ENCODE data around the gene ZNF236.
"Not testable (repeated sequence)": the region's sequence is repeated elsewhere in the genome, so short reads cannot be mapped to it uniquely, and the experiment has no call there.

ZNF236 gene

DNA sequence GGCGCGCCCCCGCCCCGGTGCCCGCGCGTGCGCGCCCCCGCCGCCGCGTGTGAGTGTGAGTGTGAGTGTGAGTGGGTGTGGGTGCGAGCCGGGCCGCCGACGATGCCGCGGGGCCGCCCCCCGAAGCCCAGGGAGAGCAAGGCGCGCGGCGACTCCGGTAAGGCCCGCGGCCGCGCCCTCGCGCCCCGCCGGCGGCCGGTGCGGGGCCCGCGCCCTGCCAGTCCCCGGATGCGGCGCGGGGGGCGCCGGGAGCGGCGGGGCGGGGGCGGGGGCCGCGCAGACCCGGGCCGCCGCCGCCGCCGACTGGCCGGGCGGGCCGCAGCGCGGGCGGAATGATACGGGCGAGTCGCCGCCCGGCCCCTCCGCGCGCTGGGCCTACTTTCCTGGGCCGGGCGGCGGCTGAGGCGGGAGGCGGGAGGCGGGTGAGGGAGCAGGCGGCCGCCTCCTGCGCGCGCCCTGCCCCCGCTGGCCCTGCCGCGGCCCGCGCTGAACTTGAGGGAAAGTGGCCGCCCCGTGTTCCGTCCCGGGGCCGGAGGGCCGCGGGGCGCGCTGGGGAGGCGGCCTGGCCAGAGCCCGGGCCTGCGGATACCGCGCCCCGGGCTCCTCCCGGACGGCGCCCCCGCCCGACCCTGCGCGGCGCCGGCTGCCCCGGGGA is at the start of gene ZNF236:
Gene ZNF236, plus strand, starts transcription at position 52 of the 655 bp plus-strand sequence. Its CDS starts 51 bp downstream, at position 103.
- DNase-seq = peak; percentile 70

DNA sequence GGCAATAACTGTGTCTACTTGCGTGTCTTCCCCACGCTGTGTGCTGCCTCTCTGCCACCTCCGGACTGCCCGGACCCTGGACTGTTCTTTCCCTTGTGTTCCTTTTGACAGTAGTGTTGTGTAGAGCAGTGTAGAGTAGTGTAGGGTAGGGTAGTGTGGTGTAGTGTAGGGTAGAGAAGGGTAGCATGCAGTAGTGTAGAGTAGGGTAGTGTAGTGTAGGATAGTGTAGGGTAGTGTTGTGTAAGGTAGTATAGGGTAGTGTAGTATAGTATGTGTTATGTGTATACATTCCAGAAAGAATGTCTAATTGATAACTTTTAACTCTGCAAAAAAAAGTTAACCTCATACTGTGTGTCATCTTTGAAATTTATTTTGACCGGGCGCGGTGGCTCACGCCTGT is 49.7 kb upstream of the ZNF236 start:
- no peak for DNase-seq

DNA sequence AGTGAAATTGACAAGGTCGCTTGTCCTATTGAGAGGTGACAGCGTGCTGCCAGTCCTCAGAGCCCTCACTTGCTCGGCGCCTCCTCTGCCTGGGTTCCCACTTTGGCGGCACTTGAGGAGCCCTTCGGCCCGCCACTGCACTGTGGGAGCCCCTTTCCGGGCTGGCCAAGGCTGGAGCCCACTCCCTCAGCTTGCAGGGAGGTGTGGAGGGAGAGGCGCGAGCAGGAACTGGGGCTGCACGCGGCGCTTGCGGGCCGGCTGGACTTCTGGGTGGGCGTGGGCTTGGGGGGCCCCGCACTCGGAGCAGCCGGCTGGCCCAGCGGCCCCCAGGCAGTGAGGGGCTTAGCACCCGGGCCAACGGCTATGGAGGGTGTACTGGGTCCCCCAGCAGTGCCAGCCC is 45.3 kb upstream of the ZNF236 start:
- not testable (repeated sequence) for DNase-seq

DNA sequence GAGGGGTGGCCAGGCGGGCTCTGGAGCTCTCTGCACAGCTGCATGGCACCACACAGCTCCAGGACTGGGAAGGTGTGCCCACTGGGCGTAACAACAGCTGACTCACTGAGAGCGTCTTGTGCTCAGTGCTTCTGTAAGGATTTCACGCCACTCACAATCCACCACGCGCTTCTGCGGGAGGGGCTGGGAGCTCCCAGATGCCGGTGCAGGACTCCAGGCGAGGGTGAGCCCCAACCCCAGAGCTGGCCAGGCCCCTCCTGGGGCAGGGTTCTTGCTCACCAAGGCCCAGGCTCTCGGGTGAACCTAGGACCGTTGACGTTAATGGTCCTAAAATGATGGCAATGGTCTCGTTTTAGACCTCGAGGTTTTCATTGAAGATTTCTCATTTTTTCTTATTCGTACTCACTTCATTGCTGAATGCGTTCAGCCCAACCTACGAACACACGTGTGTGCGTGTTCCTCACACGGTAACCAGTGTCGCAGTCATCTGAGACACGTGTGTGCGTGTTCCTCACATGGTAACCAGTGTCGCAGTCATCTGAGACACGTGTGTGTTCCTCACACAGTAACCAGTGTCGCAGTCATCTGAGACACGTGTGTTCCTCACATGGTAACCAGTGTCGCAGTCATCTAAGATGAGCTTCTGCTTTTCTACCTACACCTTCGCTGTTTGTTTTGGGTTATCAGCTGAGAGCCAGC is 38.4 kb upstream of the ZNF236 start:
- DNase-seq = no peak

GRCh38 chr18:76785872-76786271 is 36.5 kb upstream of the ZNF236 start:
- no peak for DNase-seq

GRCh38 chr18:76788571-76789317 is 33.6 kb upstream of the ZNF236 start:
- DNase-seq = no peak

DNA sequence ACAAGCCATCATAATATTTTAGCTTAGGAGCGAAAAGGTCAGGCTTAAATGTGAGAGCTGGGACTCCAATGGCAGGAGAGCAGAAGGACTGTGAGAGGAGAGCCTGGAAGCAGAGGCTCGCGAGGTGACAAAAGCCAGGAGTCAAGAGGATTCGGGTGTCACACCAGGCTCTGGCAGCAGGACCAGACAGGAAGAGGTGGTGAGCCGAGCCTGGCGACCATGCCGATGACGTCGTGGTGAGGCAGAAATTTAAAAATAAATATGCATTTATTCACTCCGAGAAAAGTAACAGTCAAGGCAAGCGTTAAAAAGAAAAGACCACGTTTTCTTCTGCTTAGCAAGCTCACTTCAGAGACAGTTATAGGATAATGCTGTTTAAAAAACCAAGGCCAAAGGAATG is 31.3 kb upstream of the ZNF236 start:
- no peak for DNase-seq

GRCh38 chr18:76791642-76792041 is 30.7 kb upstream of the ZNF236 start:
- no peak for DNase-seq

DNA sequence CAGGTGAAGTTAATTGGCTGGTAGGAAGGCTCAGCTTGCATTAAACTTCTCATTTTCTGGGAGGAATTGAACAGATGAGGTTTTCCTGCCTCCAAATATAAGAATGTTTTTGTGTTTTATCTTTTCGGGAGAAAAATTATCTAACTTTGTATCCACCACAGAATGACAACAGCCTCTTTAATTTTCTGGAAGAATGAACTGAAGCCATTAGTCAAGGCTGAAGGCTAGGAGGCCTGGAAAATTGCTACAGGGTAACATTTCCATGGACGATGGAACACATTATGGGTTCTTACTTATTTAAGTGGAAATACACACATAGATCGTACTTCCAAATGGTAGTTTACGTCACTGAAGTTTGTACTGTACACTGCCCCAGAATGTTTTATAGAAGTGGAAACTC is 28.0 kb upstream of the ZNF236 start:
- DNase-seq = no peak

DNA sequence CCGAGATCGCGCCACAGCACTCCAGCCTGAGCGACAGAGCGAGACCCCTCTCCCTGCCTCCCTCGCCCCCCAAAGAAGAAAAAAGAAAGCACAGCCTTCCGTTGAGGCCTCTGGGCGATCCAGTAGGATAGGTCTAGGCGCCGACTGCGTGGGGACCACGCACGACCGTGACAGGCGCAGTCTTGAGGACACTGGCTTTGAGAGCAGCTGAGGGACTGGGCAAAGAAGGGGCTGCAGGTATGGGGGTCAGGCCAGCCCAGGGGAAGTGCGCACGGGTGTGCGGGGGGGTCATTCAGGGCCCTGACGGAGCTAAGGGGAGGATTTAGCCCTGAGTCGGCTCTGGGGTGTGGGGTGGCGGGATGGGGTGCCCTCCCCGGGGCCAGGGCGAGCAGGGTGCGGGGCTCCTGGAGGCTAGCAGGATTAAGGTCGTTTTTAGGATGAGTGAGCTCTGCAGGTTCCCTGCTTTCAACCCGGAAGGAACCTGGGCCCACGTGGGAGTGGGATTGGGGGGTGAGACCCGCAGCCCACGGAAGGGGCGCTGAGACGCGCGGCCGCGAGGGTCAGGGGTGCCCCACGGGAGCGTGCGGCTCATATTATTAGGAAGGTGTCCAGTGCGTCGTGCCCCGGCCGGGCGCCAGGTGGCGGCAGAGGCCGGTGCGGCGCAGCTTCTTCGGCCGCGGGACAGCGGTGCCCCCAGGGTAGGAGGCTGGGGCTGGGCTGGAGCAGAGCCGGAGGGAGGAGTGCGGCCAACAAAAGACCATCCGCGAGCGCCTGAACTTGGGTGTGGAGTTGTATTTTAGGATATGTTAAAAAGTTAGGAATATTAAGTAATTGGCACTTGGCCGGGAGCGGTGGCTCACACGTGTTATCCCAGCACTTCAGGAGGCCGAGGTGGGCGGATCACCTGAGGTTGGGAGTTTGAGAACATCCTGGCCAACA is 20.5 kb upstream of the ZNF236 start:
- peak; percentile 53 for DNase-seq

DNA sequence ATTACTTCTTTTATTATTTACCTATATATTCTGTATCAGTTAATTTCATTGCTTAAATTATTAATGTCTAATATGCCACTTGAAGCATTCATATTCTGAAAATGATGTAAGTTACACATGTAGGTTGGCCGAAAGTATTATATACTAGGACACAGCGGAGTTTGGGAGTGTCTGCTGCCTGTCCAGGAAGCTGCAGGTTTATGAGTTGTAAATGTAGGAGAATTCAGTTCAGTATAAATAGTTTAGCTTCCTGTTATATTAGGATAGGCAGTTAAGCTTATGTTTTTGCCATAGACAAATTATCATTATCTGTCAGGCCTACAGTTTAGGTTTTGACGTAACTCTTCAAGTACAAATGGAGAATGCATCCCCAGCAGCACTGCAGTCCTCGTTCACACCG is 18.9 kb upstream of the ZNF236 start:
- DNase-seq = no peak

DNA sequence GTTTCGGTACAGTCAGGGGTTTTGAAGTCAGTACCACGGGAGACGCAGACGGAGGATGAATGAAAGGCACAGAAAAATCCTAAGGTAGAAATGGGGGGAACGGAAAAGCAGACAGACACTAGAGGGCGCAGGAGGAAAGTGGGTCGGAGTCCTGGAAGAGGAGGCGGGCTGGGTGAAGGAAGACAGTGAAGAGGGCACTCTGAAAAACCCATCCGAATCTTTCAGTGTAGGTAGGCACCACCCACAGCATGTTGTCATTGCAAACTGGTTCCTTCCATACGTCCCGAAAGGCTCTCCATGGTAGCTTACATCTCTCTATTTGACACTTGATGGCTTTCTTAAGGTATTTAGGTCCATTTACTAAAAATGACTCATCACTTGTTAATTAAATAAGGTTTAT is 18.5 kb upstream of the ZNF236 start:
- DNase-seq = peak; percentile 50

GRCh38 chr18:76805221-76805620 is 17.1 kb upstream of the ZNF236 start:
- DNase-seq = peak; percentile 62

DNA sequence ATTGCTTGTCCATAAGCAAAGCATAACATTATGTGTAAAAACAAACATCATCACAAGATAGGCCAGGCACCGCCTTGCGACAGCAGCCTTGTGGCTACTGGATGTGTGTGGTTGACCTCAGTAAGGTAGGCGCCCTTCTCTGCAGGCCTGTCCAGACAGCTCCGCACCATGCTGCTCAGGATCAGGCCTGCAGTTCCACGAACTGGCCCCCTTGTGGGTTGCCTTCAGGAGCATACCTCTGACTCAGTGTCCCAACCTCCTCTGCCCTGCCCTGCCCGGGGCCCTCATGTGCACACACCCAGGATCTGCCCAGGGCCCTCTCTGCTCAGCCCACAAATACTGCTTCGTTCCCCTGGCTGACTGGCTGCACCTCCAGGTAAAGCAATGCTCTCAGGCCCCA is 16.1 kb upstream of the ZNF236 start:
- no peak for DNase-seq

DNA sequence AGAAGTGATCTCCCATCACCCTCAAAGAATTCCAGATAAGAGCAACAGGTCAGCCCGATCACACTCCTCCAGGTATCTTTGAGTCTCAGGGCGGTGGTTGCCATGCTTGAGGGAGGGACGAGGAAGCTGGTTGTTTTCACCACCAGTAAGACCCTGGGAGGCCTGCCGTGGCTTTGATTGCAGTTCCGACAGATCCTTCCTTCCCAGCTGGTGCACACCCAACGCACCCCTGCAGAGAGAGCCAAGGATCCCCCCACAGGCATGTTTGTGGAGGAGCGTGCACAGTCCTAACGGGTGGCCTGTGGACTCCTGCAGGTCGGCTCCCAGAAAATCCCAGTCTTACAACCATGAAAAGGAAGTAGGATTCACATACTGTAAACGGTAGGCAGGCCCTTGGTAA is 13.8 kb upstream of the ZNF236 start:
- no peak for DNase-seq

- not testable (repeated sequence) for DNase-seq
Measured at GRCh38 chr18:76811530-76811929, 10.8 kb upstream of the ZNF236 start.

GRCh38 chr18:76814256-76814655 is 8.1 kb upstream of the ZNF236 start:
- DNase-seq = no peak

- no peak for DNase-seq
Measured at GRCh38 chr18:76816127-76816526, 6.2 kb upstream of the ZNF236 start.

GRCh38 chr18:76817888-76818611 is 4.3 kb upstream of the ZNF236 start:
- no peak for DNase-seq

- DNase-seq = no peak
Measured at GRCh38 chr18:76819411-76820136, 2.8 kb upstream of the ZNF236 start.

- DNase-seq = no peak
Measured at GRCh38 chr18:76821356-76821874, 942 bp upstream of the ZNF236 start.
